ENCODE results near the gene IFNA1. TPM values are rescaled to one million over a fixed set of nuclear protein-coding genes. Genes with fewer than 3 reads are reported as not detected.
"Not testable (repeated sequence)": the region's sequence is repeated elsewhere in the genome, so short reads cannot be mapped to it uniquely, and the experiment has no call there.

Gene IFNA1
- total and polyA plus RNA-seq, 3 experiments from 2014 or later = not detected

GRCh38 chr9:21432672-21433425 is 7.4 kb upstream of the IFNA1 start:
- H3K4me1 Mint-ChIP-seq = no peaks in the 10 kb centered on the region
- Histone ChIP-seq H3K27me3 (ENCODE audit: insufficient read depth, low read length, poor library complexity, severe bottlenecking) (no peaks in the 10 kb centered on the region), H3K9me3 (ENCODE audit: low read length) (no peaks in the 10 kb centered on the region), H3K36me3 (ENCODE audit: insufficient read depth, low read length) (no peaks in the 10 kb centered on the region), H3K27ac (ENCODE audit: low read depth, low read length) (no peak overlapping the region), H3K4me3 (ENCODE audit: low read length) (no peak overlapping the region), H3K4me1 (ENCODE audit: insufficient read depth, low read length) (no peaks in the 10 kb centered on the region)
- ChIA-PET POLR2A (no interaction called here), CTCF (no interaction called here)
- H3K36me3 Mint-ChIP-seq = no peaks in the 10 kb centered on the region
- no peak overlapping the region for H3K4me3 Mint-ChIP-seq
- peaks cover 21 to 72% of the 10 kb centered on the region in 2 donors for H3K27me3 Mint-ChIP-seq
- no peaks in the 10 kb centered on the region for H3K9me3 Mint-ChIP-seq
- no peak for DNase-seq
- no peak overlapping the region for H3K27ac Mint-ChIP-seq

GRCh38 chr9:21434202-21435014 is 5.8 kb upstream of the IFNA1 start:
- Mint-ChIP-seq H3K36me3 (no peaks in the 10 kb centered on the region), H3K27me3 (peaks cover 23 to 64% of the 10 kb centered on the region in 2 donors), H3K9me3 (no peaks in the 10 kb centered on the region), H3K4me3 (no peak overlapping the region), H3K4me1 (no peaks in the 10 kb centered on the region), H3K27ac (no peak overlapping the region)
- Histone ChIP-seq H3K27me3 (ENCODE audit: insufficient read depth, low read length, poor library complexity, severe bottlenecking) (no peaks in the 10 kb centered on the region), H3K36me3 (ENCODE audit: insufficient read depth, low read length) (no peaks in the 10 kb centered on the region), H3K27ac (ENCODE audit: low read depth, low read length) (no peak overlapping the region), H3K9me3 (ENCODE audit: low read length) (no peaks in the 10 kb centered on the region), H3K4me3 (ENCODE audit: low read length) (no peak overlapping the region), H3K4me1 (ENCODE audit: insufficient read depth, low read length) (no peaks in the 10 kb centered on the region)
- peak in 3 of 5 donors; percentile 35 to 58 (median 48) for DNase-seq
- POLR2A ChIA-PET = no interaction called here
- CTCF ChIA-PET = interaction anchor here (0.8 to 1.8 kb wide), 7 partner anchors 8 to 369 kb away, joined by 3 to 7 read pairs (median 4); partner anchors contain the start of gene MTAP

GRCh38 chr9:21435015-21435383 is 5.2 kb upstream of the IFNA1 start:
- H3K4me3 ChIP-seq (ENCODE audit: low read length); POLR2A ChIA-PET; H3K4me1 Mint-ChIP-seq; DNase-seq; H3K9me3 Mint-ChIP-seq; H3K36me3 Mint-ChIP-seq; H3K27ac Mint-ChIP-seq; H3K4me3 Mint-ChIP-seq; H3K9me3 ChIP-seq (ENCODE audit: low read length); H3K36me3 ChIP-seq (ENCODE audit: insufficient read depth, low read length); H3K27ac ChIP-seq (ENCODE audit: low read depth, low read length); H3K27me3 ChIP-seq (ENCODE audit: insufficient read depth, low read length, poor library complexity, severe bottlenecking); H3K4me1 ChIP-seq (ENCODE audit: insufficient read depth, low read length): not testable (repeated sequence)
- peaks cover 21 to 59% of the 10 kb centered on the region in 2 donors for H3K27me3 Mint-ChIP-seq
- CTCF ChIA-PET = interaction anchor here (1.0 to 1.8 kb wide), 6 partner anchors 8 to 354 kb away, joined by 3 to 7 read pairs (median 4); no protein-coding TSS in a partner anchor

- no peaks in the 10 kb centered on the region for H3K36me3 ChIP-seq (ENCODE audit: insufficient read depth, low read length)
- POLR2A ChIA-PET = interaction anchor here (0.5 to 1.1 kb wide), 2 partner anchors 109 to 115 kb away, joined by 3 read pairs; no protein-coding TSS in a partner anchor
- H3K4me3 ChIP-seq (ENCODE audit: low read length) = no peak overlapping the region
- H3K9me3 Mint-ChIP-seq = no peaks in the 10 kb centered on the region
- no peak overlapping the region for H3K27ac ChIP-seq (ENCODE audit: low read depth, low read length)
- peak in 2 of 5 donors; percentile 68 to 70 for DNase-seq
- peaks cover 15% of the 10 kb centered on the region for H3K4me1 ChIP-seq (ENCODE audit: insufficient read depth, low read length)
- H3K4me1 Mint-ChIP-seq = peaks cover 15 to 16% (median 16%) of the 10 kb centered on the region in 3 donors
- H3K27me3 ChIP-seq (ENCODE audit: insufficient read depth, low read length, poor library complexity, severe bottlenecking) = no peaks in the 10 kb centered on the region
- H3K4me3 Mint-ChIP-seq = peak overlapping the region; percentile 1 to 66 (median 60)
- CTCF ChIA-PET = interaction anchor here (0.9 to 2.5 kb wide), 4 partner anchors 9 to 115 kb away, joined by 3 to 5 read pairs (median 4); no protein-coding TSS in a partner anchor
- no peaks in the 10 kb centered on the region for H3K9me3 ChIP-seq (ENCODE audit: low read length)
- no peaks in the 10 kb centered on the region for H3K36me3 Mint-ChIP-seq
- H3K27ac Mint-ChIP-seq = peak overlapping the region in 7 of 8 donors; percentile 11 to 84 (median 68)
- H3K27me3 Mint-ChIP-seq = peaks cover 0 to 11% of the 10 kb centered on the region in 2 donors
Observed at GRCh38 chr9:21443849-21444625, 3.8 kb downstream of the IFNA1 start.

- H3K27me3 Mint-ChIP-seq = peaks cover 9 to 14% of the 10 kb centered on the region in 2 donors
- H3K4me3 Mint-ChIP-seq; H3K36me3 Mint-ChIP-seq; H3K27me3 ChIP-seq (ENCODE audit: insufficient read depth, low read length, poor library complexity, severe bottlenecking); POLR2A ChIA-PET; H3K9me3 Mint-ChIP-seq; H3K27ac ChIP-seq (ENCODE audit: low read depth, low read length); H3K4me1 ChIP-seq (ENCODE audit: insufficient read depth, low read length); DNase-seq; H3K27ac Mint-ChIP-seq; H3K9me3 ChIP-seq (ENCODE audit: low read length); H3K4me3 ChIP-seq (ENCODE audit: low read length); CTCF ChIA-PET; H3K4me1 Mint-ChIP-seq; H3K36me3 ChIP-seq (ENCODE audit: insufficient read depth, low read length): not testable (repeated sequence)
Observed at GRCh38 chr9:21449312-21449711, 9.1 kb downstream of the IFNA1 start.

GRCh38 chr9:21450733-21451394 is 10.6 kb downstream of the IFNA1 start:
- Mint-ChIP-seq H3K27me3 (peaks cover 9 to 18% of the 10 kb centered on the region in 2 donors), H3K9me3 (no peaks in the 10 kb centered on the region), H3K27ac (no peak overlapping the region), H3K4me3 (no peak overlapping the region), H3K4me1 (no peaks in the 10 kb centered on the region), H3K36me3 (peaks cover 0 to 3% (median 0%) of the 10 kb centered on the region in 3 donors)
- H3K27me3 ChIP-seq (ENCODE audit: insufficient read depth, low read length, poor library complexity, severe bottlenecking) = no peaks in the 10 kb centered on the region
- DNase-seq = no peak
- CTCF ChIA-PET = interaction anchor here (1.0 kb wide), 1 partner anchor 133 kb away, joined by 3 read pairs; no protein-coding TSS in a partner anchor
- no peaks in the 10 kb centered on the region for H3K36me3 ChIP-seq (ENCODE audit: insufficient read depth, low read length)
- no peaks in the 10 kb centered on the region for H3K4me1 ChIP-seq (ENCODE audit: insufficient read depth, low read length)
- H3K9me3 ChIP-seq (ENCODE audit: low read length) = no peaks in the 10 kb centered on the region
- no peak overlapping the region for H3K4me3 ChIP-seq (ENCODE audit: low read length)
- no peak overlapping the region for H3K27ac ChIP-seq (ENCODE audit: low read depth, low read length)
- POLR2A ChIA-PET = no interaction called here

GRCh38 chr9:21452681-21453080 is 12.4 kb downstream of the IFNA1 start:
- Mint-ChIP-seq H3K9me3 (no peaks in the 10 kb centered on the region), H3K4me1 (no peaks in the 10 kb centered on the region), H3K27ac (no peak overlapping the region), H3K27me3 (peaks cover 14 to 29% of the 10 kb centered on the region in 2 donors), H3K4me3 (no peak overlapping the region), H3K36me3 (peaks cover 0 to 3% (median 0%) of the 10 kb centered on the region in 3 donors)
- DNase-seq = no peak
- H3K36me3 ChIP-seq (ENCODE audit: insufficient read depth, low read length) = no peaks in the 10 kb centered on the region
- H3K9me3 ChIP-seq (ENCODE audit: low read length) = no peaks in the 10 kb centered on the region
- no peaks in the 10 kb centered on the region for H3K4me1 ChIP-seq (ENCODE audit: insufficient read depth, low read length)
- ChIA-PET CTCF (no interaction called here), POLR2A (no interaction called here)
- H3K27me3 ChIP-seq (ENCODE audit: insufficient read depth, low read length, poor library complexity, severe bottlenecking) = no peaks in the 10 kb centered on the region
- no peak overlapping the region for H3K4me3 ChIP-seq (ENCODE audit: low read length)
- no peak overlapping the region for H3K27ac ChIP-seq (ENCODE audit: low read depth, low read length)

All from CD8-positive, alpha-beta memory T cell (primary cell).